ENCODE measurements around the gene PTPRZ1. TPM values are rescaled to one million over a fixed set of nuclear protein-coding genes. Genes with fewer than 3 reads are reported as not detected.
A peak's percentile ranks its signal among the peaks of the same experiment; 100 is the strongest.

Gene PTPRZ1
- total and polyA plus RNA-seq, 10 of the 15 experiments (the other 5 are each of a cell fraction or from before 2014, with no cell fraction given) = 0.05 to 0.21 (median 0.11) TPM; not detected in 7

DNA sequence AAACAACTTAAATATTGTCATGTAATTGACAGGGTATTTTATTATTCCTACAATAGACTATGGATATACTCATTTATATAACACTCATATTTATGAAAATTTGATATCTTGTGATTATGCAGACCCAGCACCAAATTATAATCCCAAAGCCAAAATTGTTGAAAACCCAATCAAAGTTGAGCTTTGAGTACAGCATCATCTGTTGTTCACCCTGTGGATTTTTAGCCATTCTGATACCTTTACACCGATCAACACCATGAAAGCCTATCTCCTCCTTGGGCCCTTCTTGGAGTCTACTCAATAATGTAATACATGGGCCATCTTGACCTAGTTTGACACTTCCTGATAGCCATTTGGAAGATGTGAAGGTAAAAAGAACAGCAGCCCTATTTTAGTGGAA is 221.6 kb downstream of the PTPRZ1 start:
- H3K27ac ChIP-seq (ENCODE audit: control insufficient read depth, insufficient read depth) = no peak overlapping the region
- SMC1A ChIA-PET (ENCODE audit: uncharacterized antibody, unreplicated experiment) = interaction anchor here (1.4 to 3.2 kb wide), 2 partner anchors 434 to 440 kb away, joined by 5 to 36 read pairs; no protein-coding TSS in a partner anchor
- in situ Hi-C loops (cut with MboI) = loop anchor here (5.0 kb wide), 1 partner anchor 438 kb away; no protein-coding TSS in a partner anchor
- WGBS (ENCODE audit: insufficient coverage, insufficient replicate concordance, low lambda C conversion rate, missing lambda C conversion rate) = 95% methylated on average over 1 of the region's 1 CpG
- H3K4me2 ChIP-seq (ENCODE audit: control insufficient read depth, insufficient read depth) = no peak overlapping the region
- H3K9me3 ChIP-seq (replicated peaks; ENCODE audit: control insufficient read depth, insufficient read depth, low read length) = no peaks in the 10 kb centered on the region
- no peak overlapping the region for H3K9ac ChIP-seq (ENCODE audit: control insufficient read depth, insufficient read depth, low read length)
- no peaks in the 10 kb centered on the region for H3K27me3 ChIP-seq (replicated peaks in 1 of 2; ENCODE audit: control insufficient read depth in 2 of 2, insufficient read depth in 2 of 2, low read length in 1 of 2)
- ATAC-seq = no peak
- no peak for DNase-seq (ENCODE audit: low read depth, low spot score)
- POLR2A ChIA-PET = no interaction called here
- H3K36me3 ChIP-seq (ENCODE audit: control insufficient read depth in 2 of 2, insufficient read depth in 2 of 2, low read length in 1 of 2) = no peaks in the 10 kb centered on the region
- CTCF ChIA-PET = interaction anchor here (0.8 to 3.8 kb wide), 5 partner anchors 9 to 437 kb away, joined by 3 to 108 read pairs (median 3); no protein-coding TSS in a partner anchor
- TF ChIP-seq RFX5 (IDR thresholded peaks at IDR 0.05; ENCODE audit: low read depth, low read length) = 0 out of 2 replicates have a peak, but pooled peaks have one; percentile 27
- TF ChIP-seq MTA2 (IDR thresholded peaks at IDR 0.05; ENCODE audit: low read depth) = no peak
- H3K4me1 ChIP-seq (ENCODE audit: control insufficient read depth, insufficient read depth, low read length) = no peaks in the 10 kb centered on the region
- H2AFZ ChIP-seq (ENCODE audit: control insufficient read depth, low read depth, low read length) = no peak overlapping the region
- no peak for FAIRE-seq
- intact Hi-C loops (cut with micrococcal nuclease; ENCODE audit: unreplicated experiment) = loop anchor here (5.0 kb wide), 1 partner anchor 123 kb away; no protein-coding TSS in a partner anchor
- no TSS peak for BruUV-seq (replicated peaks)
- no peaks in the 10 kb centered on the region for H4K20me1 ChIP-seq (ENCODE audit: control insufficient read depth, insufficient read depth)
- RAD21 ChIA-PET (ENCODE audit: unreplicated experiment) = interaction anchor here (0.7 to 1.5 kb wide), 2 partner anchors 434 to 438 kb away, joined by 3 to 5 read pairs; no protein-coding TSS in a partner anchor
- no peak overlapping the region for H3K4me3 ChIP-seq
- H3K79me2 ChIP-seq (ENCODE audit: control insufficient read depth, insufficient read depth, low read length) = no peaks in the 10 kb centered on the region

DNA sequence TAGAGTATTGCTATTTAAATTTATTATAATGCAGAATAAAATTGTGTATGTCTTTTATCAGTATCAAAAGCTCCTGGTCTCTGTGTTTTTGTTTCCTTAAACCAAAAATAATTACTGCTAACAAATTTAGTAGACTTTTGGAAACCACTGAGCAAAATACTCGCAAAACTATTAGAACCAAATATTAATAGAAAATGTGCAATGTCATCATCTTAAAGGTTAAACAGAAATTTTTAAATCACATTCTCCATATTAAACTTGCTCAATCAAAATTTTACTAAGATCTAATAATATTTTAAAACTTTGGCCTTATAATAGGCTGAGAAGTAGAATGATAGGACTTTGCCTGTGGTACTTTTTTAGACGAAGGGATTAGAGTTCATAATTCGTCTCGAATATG is 222.7 kb downstream of the PTPRZ1 start:
- H3K4me2 ChIP-seq (ENCODE audit: control insufficient read depth, insufficient read depth) = no peak overlapping the region
- FAIRE-seq (no peak), ATAC-seq (no peak), DNase-seq (ENCODE audit: low read depth, low spot score) (no peak)
- H3K9ac ChIP-seq (ENCODE audit: control insufficient read depth, insufficient read depth, low read length) = no peak overlapping the region
- ChIA-PET CTCF (interaction anchor here (0.6 to 3.8 kb wide), 5 partner anchors 17 to 573 kb away, joined by 3 to 108 read pairs (median 3); no protein-coding TSS in a partner anchor), RAD21 (ENCODE audit: unreplicated experiment) (interaction anchor here (1.5 kb wide), 1 partner anchor 433 kb away, joined by 5 read pairs; no protein-coding TSS in a partner anchor), SMC1A (ENCODE audit: uncharacterized antibody, unreplicated experiment) (interaction anchor here (1.4 to 3.2 kb wide), 2 partner anchors 433 to 439 kb away, joined by 5 to 36 read pairs; no protein-coding TSS in a partner anchor), POLR2A (no interaction called here)
- WGBS (ENCODE audit: insufficient coverage, insufficient replicate concordance, low lambda C conversion rate, missing lambda C conversion rate) = 79% methylated on average over 4 of the region's 4 CpGs
- no peak overlapping the region for H2AFZ ChIP-seq (ENCODE audit: control insufficient read depth, low read depth, low read length)
- no peaks in the 10 kb centered on the region for H3K79me2 ChIP-seq (ENCODE audit: control insufficient read depth, insufficient read depth, low read length)
- H4K20me1 ChIP-seq (ENCODE audit: control insufficient read depth, insufficient read depth) = no peaks in the 10 kb centered on the region
- no peaks in the 10 kb centered on the region for H3K27me3 ChIP-seq (replicated peaks in 1 of 2; ENCODE audit: control insufficient read depth in 2 of 2, insufficient read depth in 2 of 2, low read length in 1 of 2)
- H3K9me3 ChIP-seq (replicated peaks; ENCODE audit: control insufficient read depth, insufficient read depth, low read length) = no peaks in the 10 kb centered on the region
- no peaks in the 10 kb centered on the region for H3K4me1 ChIP-seq (ENCODE audit: control insufficient read depth, insufficient read depth, low read length)
- H3K4me3 ChIP-seq = no peak overlapping the region
- in situ Hi-C loops (cut with MboI) = no loop called here
- no TSS peak for BruUV-seq (replicated peaks)
- no peaks in the 10 kb centered on the region for H3K36me3 ChIP-seq (ENCODE audit: control insufficient read depth in 2 of 2, insufficient read depth in 2 of 2, low read length in 1 of 2)
- intact Hi-C loops (cut with micrococcal nuclease; ENCODE audit: unreplicated experiment) = no loop called here
- H3K27ac ChIP-seq (ENCODE audit: control insufficient read depth, insufficient read depth) = no peak overlapping the region
- no peak for TF ChIP-seq SUPT20H (IDR thresholded peaks at IDR 0.05; ENCODE audit: borderline replicate concordance, control insufficient read depth, low read depth, low read length)
- no peak for TF ChIP-seq RELA (IDR thresholded peaks at IDR 0.05; ENCODE audit: borderline replicate concordance, partially characterized antibody)
- TF ChIP-seq ATF7 (IDR thresholded peaks at IDR 0.05; ENCODE audit: low read depth) = no peak
- TF ChIP-seq ETV6 (conservative IDR thresholded peaks at IDR 0.05 in 1 of 2, IDR thresholded peaks at IDR 0.05 in 1 of 2; ENCODE audit: borderline replicate concordance in 1 of 2, low read depth in 1 of 2) = no peak
- TF ChIP-seq, protein P1, sequence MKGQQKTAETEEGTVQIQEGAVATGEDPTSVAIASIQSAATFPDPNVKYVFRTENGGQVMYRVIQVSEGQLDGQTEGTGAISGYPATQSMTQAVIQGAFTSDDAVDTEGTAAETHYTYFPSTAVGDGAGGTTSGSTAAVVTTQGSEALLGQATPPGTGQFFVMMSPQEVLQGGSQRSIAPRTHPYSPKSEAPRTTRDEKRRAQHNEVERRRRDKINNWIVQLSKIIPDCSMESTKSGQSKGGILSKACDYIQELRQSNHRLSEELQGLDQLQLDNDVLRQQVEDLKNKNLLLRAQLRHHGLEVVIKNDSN (IDR thresholded peaks at IDR 0.05; ENCODE audit: borderline replicate concordance, extremely low read length, insufficient read depth, low read depth, low read length) = no peak
- no peak for TF ChIP-seq RBBP5 (conservative IDR thresholded peaks at IDR 0.05)
- TF ChIP-seq PML (IDR thresholded peaks at IDR 0.05; ENCODE audit: low read length) = no peak
- TF ChIP-seq RAD21 (IDR thresholded peaks at IDR 0.05; ENCODE audit: insufficient read depth, low read depth, low read length) = no peak
- TF ChIP-seq, protein P2, sequence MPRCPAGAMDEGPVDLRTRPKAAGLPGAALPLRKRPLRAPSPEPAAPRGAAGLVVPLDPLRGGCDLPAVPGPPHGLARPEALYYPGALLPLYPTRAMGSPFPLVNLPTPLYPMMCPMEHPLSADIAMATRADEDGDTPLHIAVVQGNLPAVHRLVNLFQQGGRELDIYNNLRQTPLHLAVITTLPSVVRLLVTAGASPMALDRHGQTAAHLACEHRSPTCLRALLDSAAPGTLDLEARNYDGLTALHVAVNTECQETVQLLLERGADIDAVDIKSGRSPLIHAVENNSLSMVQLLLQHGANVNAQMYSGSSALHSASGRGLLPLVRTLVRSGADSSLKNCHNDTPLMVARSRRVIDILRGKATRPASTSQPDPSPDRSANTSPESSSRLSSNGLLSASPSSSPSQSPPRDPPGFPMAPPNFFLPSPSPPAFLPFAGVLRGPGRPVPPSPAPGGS (IDR thresholded peaks at IDR 0.05; ENCODE audit: borderline replicate concordance, insufficient read depth, low read depth, low read length, poor library complexity, severe bottlenecking) = no peak
- TF ChIP-seq ZNF274 (IDR thresholded peaks at IDR 0.05; ENCODE audit: insufficient read depth, insufficient read length) = no peak
- no peak for TF ChIP-seq STAT1 (conservative IDR thresholded peaks at IDR 0.05)
- no peak for TF ChIP-seq CHD4 (IDR thresholded peaks at IDR 0.05)
- no peak for TF ChIP-seq GABPA (IDR thresholded peaks at IDR 0.05; ENCODE audit: low read depth)

Data from GM12878 (cell line).